Stimulated activated CD4-positive, alpha-beta T cell treated with anti-CD3 and anti-CD28 coated beads, Interleukin-4, amount 100 ng/mL, for 48 hours (primary cell): ENCODE measurements around the gene PARD3B.

Source experiments
- DNase-seq, 2 donors: peaks; one replicate each; pipeline ENCODE4 v3.0.0-alpha.2; 2020; ENCODE audit warnings: low read depth in 2 of 2

PARD3B gene

DNA sequence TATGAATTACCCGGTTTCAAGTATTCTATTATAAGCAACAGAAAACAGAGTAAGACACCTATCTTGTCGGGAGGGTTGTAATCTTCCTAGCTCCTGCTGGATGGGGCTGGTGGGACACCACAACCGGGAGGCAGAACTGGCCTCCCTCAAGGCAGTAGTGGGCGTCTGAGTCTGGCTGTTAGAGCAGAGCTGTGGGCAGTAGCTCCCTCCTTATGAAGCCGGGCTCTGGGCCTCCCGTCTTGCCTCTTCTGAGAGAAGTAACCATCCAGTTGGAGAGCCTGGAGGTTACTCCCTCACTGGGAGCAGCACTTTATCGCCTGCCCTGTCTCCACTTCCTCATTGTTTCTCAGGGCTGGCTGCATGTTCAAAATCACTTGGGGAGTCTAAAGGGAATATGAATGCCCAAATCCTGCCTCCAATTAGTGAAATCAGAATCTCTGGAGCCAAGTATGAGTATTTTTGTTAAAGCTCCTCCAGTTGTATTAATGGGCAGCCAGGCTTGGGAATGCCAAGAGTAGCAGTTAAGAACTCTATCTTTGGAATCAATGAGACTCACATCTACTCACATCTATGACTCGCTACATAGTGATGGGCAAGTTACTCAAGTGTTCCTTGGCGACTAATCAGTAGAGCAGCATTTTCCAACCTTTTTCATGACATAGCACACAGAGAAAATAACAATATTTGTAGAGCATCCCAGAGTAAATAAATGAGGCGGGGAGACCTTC lies 1109.8 kb downstream of the PARD3B start:
- DNase-seq, result no peak

DNA sequence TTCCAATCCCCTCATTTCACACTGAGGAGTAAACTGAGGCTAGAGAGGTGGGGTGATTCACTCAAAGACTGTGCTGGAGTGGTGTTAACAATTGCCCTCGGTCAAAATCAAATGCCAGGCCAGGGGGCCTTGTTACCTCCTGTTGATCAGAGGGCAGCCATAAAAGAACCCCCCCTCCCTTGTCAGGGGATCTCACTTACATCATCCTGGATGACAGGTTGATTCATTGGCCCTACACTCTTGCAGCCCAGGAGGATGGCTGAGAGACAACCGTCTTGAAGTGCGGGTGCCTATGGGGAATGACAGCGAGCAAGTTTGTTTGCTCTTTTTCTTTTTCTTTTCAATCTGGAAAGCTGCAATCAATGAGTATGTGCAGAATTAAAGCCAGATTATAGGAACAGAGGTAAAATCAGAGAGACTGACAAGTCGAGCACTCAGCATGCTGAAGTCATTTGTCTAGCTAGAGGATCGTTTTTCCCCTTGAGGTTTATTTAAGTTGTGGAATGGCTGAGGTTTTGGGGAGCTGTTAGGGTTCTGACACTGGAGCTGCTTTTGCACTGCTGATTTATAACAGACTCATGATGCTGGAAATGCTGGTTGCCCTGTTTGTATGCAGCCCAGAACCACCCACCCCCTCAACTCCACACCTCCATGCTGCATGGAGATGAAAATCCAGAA lies 1110.6 kb downstream of the PARD3B start:
- DNase-seq, result no peak

DNA sequence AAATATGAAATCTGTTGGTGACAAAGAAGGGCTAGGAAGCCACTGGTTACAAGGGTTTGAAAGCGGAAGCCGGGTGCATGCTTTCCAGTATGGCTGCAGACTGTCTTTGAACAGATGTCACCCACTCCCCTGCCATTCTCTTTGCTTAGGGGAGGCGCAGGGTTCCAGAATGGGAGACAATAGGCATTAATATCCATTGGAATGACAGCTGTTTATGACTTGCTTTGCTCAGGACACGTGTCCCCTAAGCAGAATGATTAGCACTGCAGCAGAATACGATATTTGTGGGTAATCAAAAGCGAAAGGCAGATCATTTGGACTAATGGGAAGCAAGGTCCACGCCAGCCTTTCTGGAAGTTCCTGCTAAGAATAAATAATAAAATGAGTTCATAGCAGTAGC lies 1111.2 kb downstream of the PARD3B start:
- no peak for DNase-seq

DNA sequence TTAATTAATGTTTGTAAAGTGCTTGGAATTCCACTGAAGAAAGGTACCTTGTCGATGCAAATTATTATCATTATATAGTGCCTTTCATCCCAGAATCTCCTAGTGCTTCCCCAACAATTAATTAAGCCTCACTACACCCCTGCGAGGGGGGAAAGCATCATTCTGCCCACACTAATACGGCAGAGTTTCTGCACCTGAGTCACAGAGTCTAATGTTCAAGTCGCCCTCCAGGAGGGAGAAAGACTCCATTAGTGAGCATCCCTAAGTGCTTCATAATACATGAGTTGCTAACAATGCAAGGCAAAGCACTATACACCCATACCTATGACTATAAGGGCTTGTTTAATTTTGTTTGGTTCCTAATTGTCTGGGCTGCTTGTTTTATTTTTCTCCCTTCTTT lies 1111.7 kb downstream of the PARD3B start:
- DNase-seq, result no peak

DNA sequence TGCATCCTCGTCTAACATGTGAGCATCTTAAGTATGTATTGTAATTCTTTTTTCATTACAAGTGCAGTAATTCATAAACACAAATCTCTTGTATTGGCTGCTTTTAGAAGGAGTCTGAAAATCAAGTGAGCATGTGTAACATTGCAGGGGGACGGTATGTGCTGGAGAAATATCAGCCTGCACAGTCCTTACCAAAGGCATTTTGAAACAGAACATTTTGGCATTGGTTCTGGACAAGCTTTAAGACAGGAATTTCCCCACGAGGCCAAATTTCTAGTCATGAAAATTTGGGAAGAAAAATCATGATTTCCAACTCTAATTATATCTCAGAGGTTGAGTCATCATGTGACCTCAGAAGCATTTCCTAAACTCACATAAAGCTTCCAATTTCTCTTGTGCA lies 1112.3 kb downstream of the PARD3B start:
- no peak for DNase-seq

DNA sequence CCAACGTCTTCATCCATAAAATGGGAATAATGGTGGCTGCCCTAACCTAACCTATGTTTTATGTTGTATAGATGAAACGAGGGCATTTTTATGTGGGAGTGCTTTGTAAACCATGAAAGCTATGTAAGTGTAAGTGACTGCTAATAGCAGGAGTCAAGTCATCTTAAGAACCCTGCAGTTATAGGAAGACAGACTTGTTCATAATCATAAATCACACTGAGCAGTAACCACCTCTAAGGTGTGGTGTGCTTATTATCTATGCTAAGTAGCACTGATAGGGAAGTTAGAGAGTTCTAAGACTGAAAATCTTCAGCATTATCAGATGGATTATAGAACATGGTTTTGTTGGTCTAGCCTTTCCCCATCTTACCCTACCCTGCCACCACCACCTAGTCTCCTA lies 1112.8 kb downstream of the PARD3B start:
- DNase-seq, result no peak

DNA sequence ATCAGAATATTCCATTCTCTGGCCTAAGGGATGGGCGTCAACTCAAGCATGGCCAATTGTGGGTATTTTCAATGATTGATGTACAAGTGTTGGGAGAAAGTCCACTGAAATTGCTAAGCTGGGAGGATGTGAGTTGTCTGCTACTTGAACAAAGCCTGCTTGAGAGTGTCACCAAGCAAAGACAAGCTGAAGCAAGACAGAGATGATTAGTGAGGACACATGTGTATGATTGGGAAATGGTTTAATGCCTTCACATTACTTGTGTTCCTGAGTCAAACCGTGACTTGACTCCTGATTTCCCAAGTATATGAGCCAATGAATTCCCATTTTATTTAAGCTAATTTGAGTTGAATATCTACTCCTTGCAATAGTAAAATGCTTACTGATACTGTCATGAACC lies 1113.3 kb downstream of the PARD3B start:
- DNase-seq, result no peak

DNA sequence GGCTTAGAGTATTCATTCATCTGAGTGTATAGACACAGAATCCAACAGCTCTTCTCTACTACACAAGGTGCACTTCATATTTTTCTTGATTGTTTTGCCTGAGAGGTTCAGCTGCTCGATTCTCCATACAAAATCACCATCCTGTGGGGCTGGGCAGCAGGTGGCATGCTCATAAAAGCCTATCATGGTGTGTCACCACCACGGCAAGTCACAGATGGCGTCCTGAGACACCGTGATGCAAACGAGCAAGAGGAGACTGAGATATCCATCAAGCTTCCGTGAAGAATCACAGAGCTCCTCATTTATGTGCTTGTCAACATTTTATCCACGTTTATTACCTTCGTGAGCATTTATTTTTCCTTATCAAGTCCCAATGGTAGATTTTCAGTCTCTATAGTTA lies 1114.6 kb downstream of the PARD3B start:
- DNase-seq, result no peak

DNA sequence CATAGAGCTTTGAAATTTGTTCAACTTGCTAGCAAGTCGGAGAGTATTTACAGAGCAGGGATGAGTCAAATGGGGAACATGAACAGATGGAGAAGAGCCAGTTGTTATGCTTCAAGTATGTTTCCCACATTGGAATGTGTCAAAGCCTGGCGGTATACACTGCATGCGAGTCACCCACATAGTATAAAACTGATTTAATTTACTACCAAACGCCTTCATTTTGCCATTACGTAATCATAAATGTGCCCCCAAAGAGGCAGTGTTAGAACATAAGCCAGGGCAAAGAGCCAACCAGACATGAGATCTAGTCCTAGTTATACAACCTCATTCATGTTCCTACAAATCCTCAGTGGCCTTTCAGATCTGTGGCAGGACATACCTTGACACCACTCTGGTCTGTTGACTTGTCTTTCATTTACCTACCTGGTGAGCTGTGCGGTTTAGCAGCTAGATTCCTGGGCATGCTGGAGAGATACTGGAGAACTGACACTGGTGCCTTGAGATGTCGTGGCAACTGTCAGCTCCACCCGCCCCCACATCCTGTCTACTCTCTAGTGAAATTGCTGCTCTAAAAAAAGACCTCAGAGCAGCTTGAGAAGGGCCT lies 1115.3 kb downstream of the PARD3B start:
- no peak for DNase-seq

DNA sequence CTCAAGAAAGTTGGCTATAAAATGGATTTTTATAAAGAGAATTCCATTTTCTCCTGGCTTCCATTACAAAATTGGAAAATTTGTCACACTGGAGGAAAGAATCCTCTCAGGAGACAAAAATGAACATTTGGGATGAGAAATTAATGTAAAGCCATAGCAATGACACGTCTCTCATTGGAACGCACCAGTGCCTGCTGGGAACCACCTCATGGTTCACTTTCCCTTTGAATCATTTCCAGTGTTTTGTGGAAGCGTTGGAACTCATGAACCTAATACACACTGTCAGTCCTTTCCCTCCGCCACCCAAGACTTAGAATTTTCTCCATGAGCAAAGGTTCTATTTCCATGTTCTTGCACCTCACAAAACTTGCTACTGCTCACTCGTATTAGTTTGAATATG lies 1116.0 kb downstream of the PARD3B start:
- no peak for DNase-seq

DNA sequence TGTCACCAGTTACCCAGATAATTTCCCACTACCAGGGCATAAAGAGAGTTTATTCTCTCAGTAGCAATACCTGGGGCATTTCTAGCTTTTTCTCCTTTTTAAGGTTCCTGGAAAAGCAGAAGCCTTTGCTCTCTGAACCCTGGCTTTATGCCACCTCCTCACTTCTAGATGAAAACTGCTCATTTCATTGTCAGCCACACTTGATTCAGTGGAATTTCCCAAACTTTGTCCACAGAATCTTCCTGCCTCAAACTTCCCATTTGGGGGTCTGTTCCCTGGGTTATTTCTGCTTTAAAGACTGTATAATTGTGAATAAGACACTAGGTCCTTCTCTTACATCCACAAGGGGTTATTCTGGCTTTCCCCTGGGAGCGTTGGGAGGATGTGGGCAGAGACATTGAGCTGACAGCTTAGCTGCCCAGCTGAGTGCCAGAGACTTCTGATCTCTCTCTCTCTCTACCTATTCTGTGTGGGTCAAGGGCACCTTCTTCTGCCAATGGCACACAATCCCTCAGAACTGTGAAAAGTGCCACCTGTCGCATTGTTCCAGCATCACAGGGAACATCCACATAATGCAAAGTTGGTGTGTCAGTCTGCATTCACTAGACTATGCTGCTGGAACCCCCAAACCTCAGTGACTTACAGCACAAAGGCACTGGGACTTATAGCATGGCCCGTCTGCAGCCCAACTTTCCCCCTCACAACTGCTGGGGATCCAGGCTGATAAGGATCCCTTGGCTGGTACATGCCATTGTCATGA lies 1117.1 kb downstream of the PARD3B start:
- DNase-seq, result no peak

DNA sequence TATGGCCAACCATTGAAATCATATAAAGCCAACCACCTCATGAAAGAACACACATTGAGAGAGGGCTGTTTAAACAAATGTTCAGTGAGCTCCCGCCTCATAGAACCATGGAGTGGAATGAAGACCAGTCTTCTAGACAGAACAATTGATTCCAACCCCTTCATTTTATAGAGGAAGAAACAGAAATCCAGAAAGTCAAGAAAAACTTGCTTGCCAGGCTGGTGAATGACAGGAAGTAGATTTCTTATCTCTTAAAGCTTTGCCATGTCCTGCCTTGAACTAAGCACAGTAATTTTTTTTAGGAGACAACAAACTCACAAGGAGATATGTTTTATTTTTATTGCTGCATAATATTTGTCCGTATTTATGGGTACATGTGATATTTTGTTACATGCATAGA lies 1120.5 kb downstream of the PARD3B start:
- no peak for DNase-seq
